COLO829 (cell line): ENCODE measurements around the gene ATXN7L3B.

Experiments used
- DNase-seq: peaks from one replicate; pipeline ENCODE4 v3.0.0; 2012; ENCODE audit warnings: low spot score

ATXN7L3B gene

GRCh38 chr12:74551291-74551690, 13.7 kb downstream of the ATXN7L3B start:
- no peak for DNase-seq

GRCh38 chr12:74552201-74552600, 14.6 kb downstream of the ATXN7L3B start:
- DNase-seq, result no peak

GRCh38 chr12:74559728-74560127, 22.1 kb downstream of the ATXN7L3B start:
- no peak for DNase-seq

- DNase-seq, result no peak
These were observed 26.3 kb downstream of the ATXN7L3B start for GRCh38 chr12:74563927-74564326.

GRCh38 chr12:74578486-74578885, 40.9 kb downstream of the ATXN7L3B start:
- no peak for DNase-seq

- DNase-seq, result no peak
These were observed 41.8 kb downstream of the ATXN7L3B start for GRCh38 chr12:74579446-74579845.

GRCh38 chr12:74579981-74580380, 42.3 kb downstream of the ATXN7L3B start:
- no peak for DNase-seq

- no peak for DNase-seq
These were observed 43.8 kb downstream of the ATXN7L3B start for GRCh38 chr12:74581439-74581838.

GRCh38 chr12:74584483-74585062, 46.9 kb downstream of the ATXN7L3B start:
- no peak for DNase-seq

GRCh38 chr12:74586251-74586650, 48.6 kb downstream of the ATXN7L3B start:
- DNase-seq, result no peak
